Stimulated activated CD8-positive, alpha-beta memory T cell treated with anti-CD3 and anti-CD28 coated beads, Interleukin-7, amount 100 ng/mL, for 4 hours (primary cell): ENCODE measurements around the gene CYLD.

Experiments used
- DNase-seq, 2 donors: peaks; one replicate each; pipeline ENCODE4 v3.0.0-alpha.2; 2020; ENCODE audit warnings: low read depth in 2 of 2

The CYLD gene

DNA sequence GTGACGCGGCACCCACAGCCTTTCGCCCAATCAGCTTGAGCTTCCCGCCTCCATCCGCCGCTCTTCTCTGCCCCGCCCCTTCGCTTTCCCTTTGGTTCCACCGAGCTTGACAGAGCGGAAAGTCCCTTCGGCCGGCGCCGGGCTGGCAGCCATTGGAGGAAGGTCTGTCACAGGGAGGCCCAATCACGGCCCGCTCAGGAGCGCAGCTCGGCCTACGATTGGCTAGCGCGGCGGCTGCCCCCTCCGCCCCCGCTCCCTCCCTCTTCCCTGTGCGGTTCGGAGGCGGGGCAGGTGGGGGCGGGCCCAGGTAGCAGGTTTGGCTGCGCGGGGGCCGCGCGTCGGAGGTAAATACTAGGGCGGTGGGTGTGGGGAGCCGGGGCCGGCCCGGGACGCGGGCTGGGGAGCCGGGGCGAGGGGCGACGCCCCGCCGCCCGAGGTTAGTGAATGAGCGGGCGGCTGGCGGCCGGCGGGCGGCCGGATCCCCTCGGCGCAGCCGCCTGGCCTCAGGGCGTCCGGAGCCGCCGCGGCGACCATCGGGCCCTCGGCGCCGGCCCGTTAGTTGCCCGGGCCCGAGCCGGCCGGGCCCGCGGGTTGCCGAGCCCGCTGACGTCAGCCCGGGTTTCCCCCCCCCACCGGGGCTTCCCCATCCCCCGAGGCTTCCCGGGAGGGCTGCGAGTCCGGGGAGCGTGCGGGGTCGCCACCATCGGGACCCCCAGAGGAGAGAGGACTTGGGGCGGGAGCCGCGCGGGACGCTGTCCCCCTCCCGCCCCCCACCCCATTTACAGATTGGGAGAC lies at the start of gene CYLD:
Gene CYLD, plus strand, starts transcription at position 306 of the 795 bp plus-strand sequence. CDS start 7,613 bp downstream, outside the sequence.
- DNase-seq, result peak; percentile 100

DNA sequence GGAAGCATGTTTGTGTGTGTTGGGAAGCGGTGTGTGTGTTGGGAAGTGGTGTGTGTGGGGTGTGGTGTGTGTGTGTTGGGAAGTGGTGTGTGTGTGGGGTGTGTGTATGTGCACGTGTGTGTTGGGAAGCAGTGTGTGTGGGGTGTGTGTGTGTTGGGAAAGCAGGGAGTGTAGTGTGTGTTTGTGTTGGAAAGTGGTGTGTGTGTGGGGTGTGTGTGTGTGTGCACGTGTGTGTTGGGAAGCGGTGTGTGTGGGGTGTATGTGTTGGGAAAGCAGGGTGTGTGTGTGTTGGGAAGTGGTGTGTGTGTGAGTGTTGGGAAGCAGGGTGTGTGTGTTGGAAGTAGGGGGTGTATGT lies 49.3 kb upstream of the CYLD start:
- DNase-seq, result no peak

DNA sequence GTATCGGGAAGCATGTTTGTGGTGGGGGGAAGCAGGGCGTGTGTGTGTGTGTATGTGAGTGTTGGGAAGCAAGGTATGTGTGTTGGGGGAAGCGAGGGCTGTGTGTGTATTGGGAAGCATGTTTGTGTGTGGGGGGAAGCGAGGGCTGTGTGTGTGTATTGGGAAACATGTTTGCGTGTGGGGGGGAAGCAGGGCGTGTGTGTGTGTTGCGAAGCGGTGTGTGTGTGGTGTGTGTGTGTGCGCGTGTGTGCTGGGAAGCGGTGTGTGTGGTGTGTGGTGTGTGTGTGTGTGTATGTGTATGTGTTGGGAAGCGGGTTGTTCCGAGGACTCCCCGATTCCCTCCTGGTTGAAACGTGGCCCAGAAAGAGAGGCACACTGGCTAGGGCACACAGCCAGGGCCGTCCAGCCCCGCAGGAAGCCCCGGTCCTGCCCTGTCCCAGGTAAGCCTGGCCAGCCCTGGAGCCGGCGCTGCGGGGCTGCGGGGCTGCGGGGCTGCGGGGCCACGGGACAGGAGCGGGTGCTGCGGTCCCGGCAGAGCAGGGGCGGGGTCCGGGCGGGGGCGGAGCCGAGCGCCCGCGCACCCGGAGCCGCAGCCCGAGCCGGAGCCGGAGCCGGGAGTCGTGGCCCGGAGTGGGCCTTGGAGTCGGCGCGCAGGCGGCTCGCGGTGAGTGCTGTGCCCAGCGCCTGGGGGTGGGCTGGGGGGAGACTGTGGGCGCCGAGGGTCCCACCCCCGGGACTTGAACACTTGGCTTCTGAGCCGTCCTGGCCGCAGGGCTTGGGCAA lies 48.7 kb upstream of the CYLD start, which contains the start of gene NOD2:
Gene NOD2, plus strand, starts transcription at position 608 of the 783 bp plus-strand sequence. CDS start 5,890 bp downstream, outside the sequence.
- no peak for DNase-seq

DNA sequence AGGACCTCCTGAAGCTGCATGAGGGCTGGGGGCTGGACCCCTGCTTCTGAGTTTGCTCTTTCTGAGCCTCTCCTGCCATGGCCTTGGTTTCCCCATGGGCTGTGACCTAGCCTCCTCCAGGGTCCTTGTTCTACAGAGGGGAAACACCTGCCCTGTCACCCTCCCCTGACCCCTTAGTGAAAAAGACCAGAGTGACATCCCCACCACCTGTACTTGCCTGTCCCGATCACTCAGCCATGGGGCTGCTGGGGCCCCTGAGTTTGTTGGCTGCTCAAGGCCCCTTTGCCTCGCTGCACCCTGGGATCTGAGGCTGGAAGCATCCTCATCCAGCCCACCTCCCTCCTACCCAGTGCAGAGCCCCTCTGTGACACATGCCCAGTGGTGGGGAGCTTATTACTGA lies 47.7 kb upstream of the CYLD start:
- DNase-seq, result no peak

DNA sequence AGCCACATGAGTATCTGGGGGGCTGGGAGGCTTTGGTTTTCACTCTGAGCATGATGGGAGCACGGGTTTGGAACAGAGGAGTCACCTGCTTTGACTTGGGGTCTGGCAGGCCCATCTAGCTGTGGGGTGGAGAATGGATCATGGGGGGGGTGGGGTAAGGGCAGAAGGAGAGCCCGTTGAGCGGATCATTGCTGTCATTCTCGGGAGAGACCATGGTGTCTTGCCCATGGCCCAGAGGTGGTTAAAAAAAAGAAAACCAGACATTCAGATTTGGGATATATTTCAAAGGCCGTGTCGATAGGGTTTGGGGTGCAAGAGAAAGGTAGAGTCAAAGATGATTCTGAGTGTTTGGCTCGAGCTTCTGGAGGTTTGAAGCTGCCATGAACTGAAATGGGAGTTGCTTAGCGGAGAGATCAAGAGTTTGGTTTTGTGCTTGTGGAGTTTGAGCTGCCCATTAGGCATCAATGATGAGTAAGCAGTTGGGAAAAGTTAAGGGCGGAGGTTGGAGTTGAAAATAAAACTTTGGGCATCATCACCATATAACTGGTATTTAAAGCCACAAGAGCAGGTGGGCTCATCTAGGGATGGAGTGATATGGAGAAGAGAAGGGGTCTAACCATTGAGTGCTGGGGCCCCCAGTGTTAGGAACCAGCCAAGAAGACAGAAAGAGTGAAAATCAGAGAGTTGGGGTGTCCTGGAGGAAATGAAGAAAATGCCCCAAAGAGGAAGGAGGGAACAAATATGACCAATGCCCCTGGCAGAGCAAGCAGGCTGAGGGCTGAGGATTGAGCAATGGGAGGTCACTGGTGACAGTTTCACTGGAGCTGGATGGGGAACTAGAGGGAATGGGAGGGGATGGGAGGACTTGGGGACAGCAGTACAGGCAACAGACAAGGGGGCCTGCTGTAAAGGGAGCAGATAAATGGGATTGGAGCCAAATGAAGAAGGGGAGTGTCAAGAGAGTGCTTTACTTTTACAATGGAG lies 46.6 kb upstream of the CYLD start:
- no peak for DNase-seq

- no peak for DNase-seq
These were observed 45.8 kb upstream of the CYLD start for GRCh38 chr16:50696126-50696525.

GRCh38 chr16:50696575-50697420 lies 45.1 kb upstream of the CYLD start:
- DNase-seq, result peak in 1 of 2 donors; percentile 40

DNA sequence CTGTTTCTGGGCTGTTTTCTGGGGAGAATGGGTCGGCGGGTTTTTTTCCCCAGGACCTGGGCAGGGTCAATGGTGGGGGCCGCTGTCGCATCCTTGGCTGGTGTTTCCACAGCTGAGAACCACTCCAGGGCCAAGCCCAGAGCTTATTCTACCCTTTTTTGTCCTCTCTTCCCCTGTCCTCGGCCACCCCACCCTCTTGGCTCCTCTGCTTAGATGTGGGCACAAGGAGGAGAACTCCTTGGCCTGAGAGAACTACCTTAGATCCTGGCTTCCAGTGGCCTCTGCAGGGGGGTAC lies 44.5 kb upstream of the CYLD start:
- DNase-seq, result no peak

DNA sequence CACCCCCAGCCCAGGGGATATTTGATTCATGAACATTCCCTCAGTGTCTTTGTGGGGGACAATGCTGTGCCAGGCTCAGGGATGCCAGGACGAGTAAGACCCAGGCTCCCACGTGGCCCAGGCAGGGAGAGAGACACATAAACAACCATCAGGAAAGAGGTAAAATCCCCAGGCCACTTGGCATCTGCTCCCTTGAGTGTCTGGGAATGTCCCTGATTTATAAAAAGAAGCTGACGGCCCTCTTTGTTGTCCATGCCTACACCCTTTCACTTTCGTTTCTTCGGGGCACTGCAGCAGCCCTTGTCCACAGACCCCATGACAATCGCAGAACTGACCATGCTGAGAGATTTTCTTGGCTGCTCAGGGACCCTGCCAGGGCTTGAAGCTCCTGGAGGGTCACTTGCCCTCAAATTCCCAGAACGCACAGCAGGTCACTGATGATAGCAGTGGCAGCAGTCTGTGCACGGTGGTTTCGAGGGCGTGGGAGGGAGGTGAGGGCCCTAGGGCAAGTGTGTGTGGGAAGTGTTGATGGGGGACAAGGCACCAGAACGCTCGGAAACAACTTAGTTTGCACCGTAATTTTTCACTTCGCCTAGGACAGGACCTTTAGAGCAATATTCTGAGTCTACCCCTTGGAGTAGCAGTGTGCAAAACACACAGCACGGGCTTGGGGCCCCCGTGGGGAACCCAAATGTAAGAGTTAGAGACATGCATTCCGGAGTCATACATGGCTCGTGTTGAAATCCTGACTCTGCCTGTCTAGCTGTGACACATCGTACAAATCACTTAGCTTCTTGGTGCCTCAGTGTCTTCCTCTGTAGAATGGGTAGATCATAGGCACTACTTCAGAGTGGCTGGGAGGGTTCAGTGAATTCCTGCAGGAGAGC lies 43.8 kb upstream of the CYLD start:
- peak in 1 of 2 donors; percentile 50 for DNase-seq

DNA sequence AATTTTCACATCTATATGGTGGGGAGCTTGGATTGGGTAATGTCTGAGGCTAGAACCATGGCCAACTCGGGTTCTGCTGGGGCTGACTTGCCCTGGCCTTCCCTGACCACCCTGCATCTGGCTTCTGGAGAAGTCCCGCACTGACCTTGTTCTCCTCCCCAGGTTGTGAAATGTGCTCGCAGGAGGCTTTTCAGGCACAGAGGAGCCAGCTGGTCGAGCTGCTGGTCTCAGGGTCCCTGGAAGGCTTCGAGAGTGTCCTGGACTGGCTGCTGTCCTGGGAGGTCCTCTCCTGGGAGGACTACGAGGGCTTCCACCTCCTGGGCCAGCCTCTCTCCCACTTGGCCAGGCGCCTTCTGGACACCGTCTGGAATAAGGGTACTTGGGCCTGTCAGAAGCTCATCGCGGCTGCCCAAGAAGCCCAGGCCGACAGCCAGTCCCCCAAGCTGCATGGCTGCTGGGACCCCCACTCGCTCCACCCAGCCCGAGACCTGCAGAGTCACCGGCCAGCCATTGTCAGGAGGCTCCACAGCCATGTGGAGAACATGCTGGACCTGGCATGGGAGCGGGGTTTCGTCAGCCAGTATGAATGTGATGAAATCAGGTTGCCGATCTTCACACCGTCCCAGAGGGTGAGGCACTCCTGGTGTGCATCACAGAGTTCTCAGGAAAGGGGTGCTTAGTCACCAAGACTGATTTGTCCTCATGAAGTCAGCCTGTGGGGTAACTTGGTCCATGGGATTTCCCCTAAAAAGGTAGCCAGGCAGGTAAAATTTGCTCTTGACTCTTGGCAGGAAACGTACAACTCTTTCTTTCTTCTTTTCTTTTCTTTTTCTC lies 42.3 kb upstream of the CYLD start:
- peak in 1 of 2 donors; percentile 60 for DNase-seq

DNA sequence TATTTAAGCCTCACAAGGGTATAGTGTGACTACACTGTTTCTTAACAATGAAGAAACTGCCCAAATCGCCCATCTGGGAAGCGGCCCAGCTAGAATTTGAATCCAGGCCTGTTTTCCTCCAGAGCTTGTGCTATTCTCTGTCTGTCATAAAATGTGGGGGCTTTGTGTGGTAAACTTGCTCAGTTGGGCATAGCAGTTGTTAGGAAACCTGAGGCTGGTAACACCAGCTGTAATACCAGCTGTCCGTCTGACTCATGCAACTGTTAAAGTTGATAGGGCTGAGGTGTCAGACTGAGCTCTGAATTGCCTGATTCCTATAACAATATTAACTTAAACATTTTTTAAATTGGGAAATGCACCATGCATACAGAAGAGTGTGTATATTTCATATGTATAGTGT lies 39.2 kb upstream of the CYLD start:
- no peak for DNase-seq

- no peak for DNase-seq
These were observed 37.6 kb upstream of the CYLD start for GRCh38 chr16:50704245-50704644.

GRCh38 chr16:50705436-50706110 lies 36.3 kb upstream of the CYLD start:
- no peak for DNase-seq

GRCh38 chr16:50706250-50706649 lies 35.6 kb upstream of the CYLD start:
- no peak for DNase-seq

DNA sequence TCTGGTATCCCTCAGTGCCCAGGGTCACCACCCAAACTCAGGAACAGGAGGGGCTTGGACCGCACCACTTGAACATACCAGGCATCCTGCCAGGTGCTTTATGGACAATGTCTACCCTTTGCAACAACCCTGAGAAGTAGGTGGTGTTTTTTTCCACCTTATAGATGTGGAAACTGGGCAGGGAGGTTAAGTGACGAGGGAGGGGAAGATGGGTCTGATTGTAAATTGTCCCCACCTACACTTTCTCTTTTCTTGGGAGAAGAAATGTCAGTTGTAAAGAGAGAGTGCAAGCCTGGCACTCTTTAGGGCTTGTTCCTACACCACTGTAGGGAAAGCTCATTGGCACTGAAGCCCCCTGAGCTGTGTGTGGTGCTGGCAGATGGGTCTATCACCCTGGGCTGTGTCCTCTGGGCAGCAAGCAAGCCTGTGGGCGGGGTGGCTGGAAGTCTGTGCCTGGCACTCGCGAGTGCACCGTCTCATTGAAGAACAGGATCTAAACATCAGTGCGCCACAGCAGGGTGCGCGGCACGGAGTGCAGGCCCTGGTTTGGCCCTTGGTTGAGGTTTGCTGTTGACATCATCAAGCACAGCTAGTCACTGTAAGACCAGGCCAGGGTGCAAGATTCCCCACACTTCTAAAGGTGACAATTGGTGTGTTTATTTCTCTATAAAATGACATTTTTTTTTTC lies 33.4 kb upstream of the CYLD start:
- no peak for DNase-seq

DNA sequence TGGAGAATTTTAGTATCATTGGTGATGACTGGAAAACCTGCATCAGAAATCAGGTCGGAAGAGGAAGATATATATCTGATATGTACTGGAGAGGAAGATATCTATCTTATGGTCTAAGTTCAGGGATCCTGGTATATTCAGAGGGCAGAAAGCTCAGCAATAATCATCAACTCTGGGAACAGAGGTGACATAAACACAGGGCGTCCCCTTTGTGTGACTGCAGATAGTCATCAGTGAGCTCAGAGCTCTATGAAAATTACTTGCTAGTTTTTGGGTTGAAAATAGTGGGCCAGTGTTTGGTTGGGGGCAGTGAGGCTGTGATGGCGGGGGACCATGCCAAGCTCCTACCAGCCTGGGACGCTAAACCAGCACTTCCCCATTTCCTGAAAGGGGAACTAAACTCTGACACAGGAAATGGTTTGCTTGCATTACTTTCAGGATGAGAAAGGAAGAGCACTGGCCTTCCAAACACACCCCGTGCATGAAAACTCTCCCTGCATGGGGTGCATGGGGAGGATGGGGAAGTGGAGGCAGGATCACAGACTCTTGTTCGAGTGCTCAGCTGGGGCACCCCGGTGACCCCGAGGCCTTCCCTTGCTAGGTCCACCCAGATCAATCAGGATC lies 32.7 kb upstream of the CYLD start:
- no peak for DNase-seq

DNA sequence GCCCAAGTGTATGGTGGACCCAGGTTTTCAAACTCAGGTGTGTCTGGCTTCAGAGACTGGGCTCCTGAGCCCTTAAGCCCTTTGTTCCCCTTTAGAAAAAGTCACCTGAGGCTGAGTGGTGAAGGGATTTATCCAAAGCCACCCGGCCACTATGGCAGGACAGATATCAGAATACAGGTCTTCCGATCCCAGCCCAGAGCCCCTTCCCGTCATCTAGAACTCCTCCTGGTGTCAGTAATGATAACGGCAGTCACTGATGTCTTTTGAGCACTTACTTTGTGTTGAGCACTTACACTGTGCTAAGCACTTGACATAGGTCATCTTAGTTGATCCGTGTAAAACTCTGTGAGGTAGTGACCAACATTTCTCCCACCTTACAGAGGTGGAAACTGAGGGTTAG lies 31.9 kb upstream of the CYLD start:
- DNase-seq, result no peak

DNA sequence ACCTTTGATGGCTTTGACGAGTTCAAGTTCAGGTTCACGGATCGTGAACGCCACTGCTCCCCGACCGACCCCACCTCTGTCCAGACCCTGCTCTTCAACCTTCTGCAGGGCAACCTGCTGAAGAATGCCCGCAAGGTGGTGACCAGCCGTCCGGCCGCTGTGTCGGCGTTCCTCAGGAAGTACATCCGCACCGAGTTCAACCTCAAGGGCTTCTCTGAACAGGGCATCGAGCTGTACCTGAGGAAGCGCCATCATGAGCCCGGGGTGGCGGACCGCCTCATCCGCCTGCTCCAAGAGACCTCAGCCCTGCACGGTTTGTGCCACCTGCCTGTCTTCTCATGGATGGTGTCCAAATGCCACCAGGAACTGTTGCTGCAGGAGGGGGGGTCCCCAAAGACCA lies 30.8 kb upstream of the CYLD start:
- no peak for DNase-seq
